Measurements from ENCODE around the gene MSH3. TPM values are rescaled to one million over a fixed set of nuclear protein-coding genes. Genes with fewer than 3 reads are reported as not detected.

The MSH3 gene
- polyA plus RNA-seq, 3 donors = 4.5 to 9.9 (median 8.0) TPM

GRCh38 chr5:80707645-80708044 lies 53.2 kb downstream of the MSH3 start:
- Mint-ChIP-seq H3K4me3 (no peak overlapping the region), H3K9me3 (no peaks in the 10 kb centered on the region), H3K4me1 (peaks cover 2% of the 10 kb centered on the region), H3K27ac (no peak overlapping the region), H3K36me3 (peaks cover 55 to 76% of the 10 kb centered on the region in 2 donors), H3K27me3 (ENCODE audit: low read depth in 3 of 3) (peaks cover 0 to 2% (median 0%) of the 10 kb centered on the region in 3 donors)
- no peaks in the 10 kb centered on the region for H3K4me1 ChIP-seq (ENCODE audit: control insufficient read depth in 1 of 2, insufficient read depth in 2 of 2, low read length in 2 of 2)
- H4K20me1 ChIP-seq (ENCODE audit: insufficient read depth, low read length) = no peaks in the 10 kb centered on the region
- no peak overlapping the region for H3K4me3 ChIP-seq (replicated peaks in 1 of 3; ENCODE audit: low read depth in 2 of 3, low read length in 3 of 3)
- H3K79me2 ChIP-seq (ENCODE audit: insufficient read depth, low read length) = no peaks in the 10 kb centered on the region
- H3K9ac ChIP-seq (ENCODE audit: insufficient read depth, low read length, poor library complexity, severe bottlenecking) = no peak overlapping the region
- no peak overlapping the region for H3K4me2 ChIP-seq (replicated peaks; ENCODE audit: extremely low read depth, low read length, poor library complexity, severe bottlenecking)
- DNase-seq = no peak
- no peaks in the 10 kb centered on the region for H3K27me3 ChIP-seq (ENCODE audit: control insufficient read depth in 2 of 2, insufficient read depth in 2 of 2, low read length in 2 of 2)
- peaks cover 41 to 76% of the 10 kb centered on the region in 2 donors for H3K36me3 ChIP-seq (replicated peaks in 1 of 2; ENCODE audit: control insufficient read depth in 1 of 2, insufficient read depth in 2 of 2, low read length in 2 of 2)
- intact Hi-C loops (cut with micrococcal nuclease) = no loop called here
- H3K9me3 ChIP-seq (replicated peaks in 1 of 2; ENCODE audit: control insufficient read depth in 1 of 2, insufficient read depth in 1 of 2, low read length in 2 of 2) = no peaks in the 10 kb centered on the region
- WGBS (ENCODE audit: insufficient coverage) = 88% methylated on average over 1 of the region's 1 CpG
- H2AFZ ChIP-seq (ENCODE audit: insufficient read depth, low read depth, low read length, poor library complexity, severe bottlenecking) = no peak overlapping the region
- no peak for TF ChIP-seq CTCF (IDR thresholded peaks at IDR 0.05)
- no peak overlapping the region for H3K27ac ChIP-seq (ENCODE audit: low read depth in 1 of 2, low read length in 2 of 2)

GRCh38 chr5:80711216-80711615 lies 56.8 kb downstream of the MSH3 start:
- Mint-ChIP-seq H3K27me3 (ENCODE audit: low read depth in 3 of 3) (no peaks in the 10 kb centered on the region), H3K4me1 (no peaks in the 10 kb centered on the region), H3K27ac (peak overlapping the region in 2 of 7 donors; percentile 37 to 58), H3K36me3 (peaks cover 62 to 84% of the 10 kb centered on the region in 2 donors), H3K9me3 (peaks cover 0 to 3% (median 0%) of the 10 kb centered on the region in 7 donors), H3K4me3 (no peak overlapping the region)
- no peak for TF ChIP-seq CTCF (IDR thresholded peaks at IDR 0.05)
- intact Hi-C loops (cut with micrococcal nuclease) = no loop called here
- H3K79me2 ChIP-seq (ENCODE audit: insufficient read depth, low read length) = no peaks in the 10 kb centered on the region
- peaks cover 36 to 78% of the 10 kb centered on the region in 2 donors for H3K36me3 ChIP-seq (replicated peaks in 1 of 2; ENCODE audit: control insufficient read depth in 1 of 2, insufficient read depth in 2 of 2, low read length in 2 of 2)
- no peaks in the 10 kb centered on the region for H3K4me1 ChIP-seq (ENCODE audit: control insufficient read depth in 1 of 2, insufficient read depth in 2 of 2, low read length in 2 of 2)
- no peak for DNase-seq
- H3K4me3 ChIP-seq (replicated peaks in 1 of 3; ENCODE audit: low read depth in 2 of 3, low read length in 3 of 3) = no peak overlapping the region
- H3K9ac ChIP-seq (ENCODE audit: insufficient read depth, low read length, poor library complexity, severe bottlenecking) = no peak overlapping the region
- no peak overlapping the region for H3K27ac ChIP-seq (ENCODE audit: low read depth in 1 of 2, low read length in 2 of 2)
- H3K9me3 ChIP-seq (replicated peaks in 1 of 2; ENCODE audit: control insufficient read depth in 1 of 2, insufficient read depth in 1 of 2, low read length in 2 of 2) = no peaks in the 10 kb centered on the region
- no peaks in the 10 kb centered on the region for H3K27me3 ChIP-seq (ENCODE audit: control insufficient read depth in 2 of 2, insufficient read depth in 2 of 2, low read length in 2 of 2)
- 95% methylated on average over 2 of the region's 5 CpGs for WGBS (ENCODE audit: insufficient coverage)
- H3K4me2 ChIP-seq (replicated peaks; ENCODE audit: extremely low read depth, low read length, poor library complexity, severe bottlenecking) = no peak overlapping the region
- H4K20me1 ChIP-seq (ENCODE audit: insufficient read depth, low read length) = no peaks in the 10 kb centered on the region
- H2AFZ ChIP-seq (ENCODE audit: insufficient read depth, low read depth, low read length, poor library complexity, severe bottlenecking) = no peak overlapping the region
